GM12874 (cell line): Measurements from ENCODE around the gene RNASEH2B.

Source experiments
- TF ChIP-seq, protein P1 (sequence below): IDR thresholded peaks from 2 replicates; pipeline ENCODE4 v1.5.1; 2011; ENCODE audit warnings: low read depth, mild to moderate bottlenecking, control low read depth, low read length, moderate library complexity; ENCODE audit not compliant: insufficient read depth

Gene RNASEH2B

DNA sequence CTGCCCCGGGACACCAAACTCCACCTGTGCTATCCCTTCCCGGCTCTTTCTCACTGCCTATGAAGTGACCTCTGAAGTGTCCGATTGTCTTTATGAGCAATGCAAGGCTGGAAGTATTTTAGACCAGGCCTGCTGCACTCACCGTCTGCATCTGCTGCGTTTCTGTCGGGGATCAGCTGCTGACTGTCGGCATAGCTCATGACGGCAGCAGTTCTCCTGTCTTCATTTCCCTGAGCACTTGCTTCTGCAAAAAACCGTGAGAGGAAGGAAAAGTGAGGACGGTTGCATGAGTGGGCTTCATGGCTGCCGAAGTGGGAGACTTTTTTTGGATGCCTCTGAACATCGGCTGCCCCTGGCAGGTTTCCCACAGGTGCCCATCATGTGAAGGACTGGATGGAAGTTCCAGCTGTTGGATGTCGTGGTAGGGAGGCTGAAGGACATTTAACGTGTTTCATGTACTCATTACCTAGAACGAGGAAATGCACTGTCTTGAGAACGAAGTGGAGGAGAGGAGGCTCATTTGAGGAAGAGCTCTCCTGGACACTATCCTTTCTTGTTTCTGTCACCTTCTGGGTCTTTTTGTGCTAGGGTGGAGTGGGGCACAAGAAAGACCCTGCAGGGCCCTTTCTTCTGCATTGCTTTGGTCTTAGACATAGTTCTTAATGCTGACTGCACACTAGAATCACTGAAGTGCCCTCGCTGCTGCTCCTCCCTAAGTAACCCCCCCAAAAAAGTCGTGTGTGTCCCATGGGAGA lies 94.7 kb downstream of the RNASEH2B start:
- TF ChIP-seq, protein P1, sequence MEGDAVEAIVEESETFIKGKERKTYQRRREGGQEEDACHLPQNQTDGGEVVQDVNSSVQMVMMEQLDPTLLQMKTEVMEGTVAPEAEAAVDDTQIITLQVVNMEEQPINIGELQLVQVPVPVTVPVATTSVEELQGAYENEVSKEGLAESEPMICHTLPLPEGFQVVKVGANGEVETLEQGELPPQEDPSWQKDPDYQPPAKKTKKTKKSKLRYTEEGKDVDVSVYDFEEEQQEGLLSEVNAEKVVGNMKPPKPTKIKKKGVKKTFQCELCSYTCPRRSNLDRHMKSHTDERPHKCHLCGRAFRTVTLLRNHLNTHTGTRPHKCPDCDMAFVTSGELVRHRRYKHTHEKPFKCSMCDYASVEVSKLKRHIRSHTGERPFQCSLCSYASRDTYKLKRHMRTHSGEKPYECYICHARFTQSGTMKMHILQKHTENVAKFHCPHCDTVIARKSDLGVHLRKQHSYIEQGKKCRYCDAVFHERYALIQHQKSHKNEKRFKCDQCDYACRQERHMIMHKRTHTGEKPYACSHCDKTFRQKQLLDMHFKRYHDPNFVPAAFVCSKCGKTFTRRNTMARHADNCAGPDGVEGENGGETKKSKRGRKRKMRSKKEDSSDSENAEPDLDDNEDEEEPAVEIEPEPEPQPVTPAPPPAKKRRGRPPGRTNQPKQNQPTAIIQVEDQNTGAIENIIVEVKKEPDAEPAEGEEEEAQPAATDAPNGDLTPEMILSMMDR = no peak

DNA sequence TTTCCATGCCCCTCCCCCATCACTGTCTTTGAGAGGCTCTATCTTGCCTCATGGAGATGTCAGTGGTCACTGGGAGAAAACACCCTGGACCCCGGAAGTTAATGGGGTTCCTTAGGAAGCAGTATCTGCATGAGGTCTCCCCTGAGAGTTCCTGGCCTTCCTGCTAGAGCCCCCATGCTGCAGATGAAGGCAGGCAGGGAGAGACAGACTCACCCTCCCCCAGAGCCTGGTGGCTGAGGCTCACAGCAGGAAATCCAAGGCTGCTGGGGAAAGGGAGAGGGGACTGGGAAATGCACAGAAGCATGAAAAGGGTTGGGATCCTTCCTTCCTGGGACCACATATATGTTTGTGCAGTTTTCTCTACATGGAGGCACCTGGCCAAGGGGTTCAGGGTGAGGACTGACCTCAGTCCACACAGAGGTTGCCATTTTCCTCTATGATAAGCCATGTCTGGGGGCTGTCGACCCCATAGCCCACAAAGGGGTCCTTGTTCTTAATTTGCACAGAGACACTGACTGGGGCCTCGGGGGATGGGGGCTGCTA lies 95.4 kb downstream of the RNASEH2B start:
- TF ChIP-seq, protein P1 = no peak

DNA sequence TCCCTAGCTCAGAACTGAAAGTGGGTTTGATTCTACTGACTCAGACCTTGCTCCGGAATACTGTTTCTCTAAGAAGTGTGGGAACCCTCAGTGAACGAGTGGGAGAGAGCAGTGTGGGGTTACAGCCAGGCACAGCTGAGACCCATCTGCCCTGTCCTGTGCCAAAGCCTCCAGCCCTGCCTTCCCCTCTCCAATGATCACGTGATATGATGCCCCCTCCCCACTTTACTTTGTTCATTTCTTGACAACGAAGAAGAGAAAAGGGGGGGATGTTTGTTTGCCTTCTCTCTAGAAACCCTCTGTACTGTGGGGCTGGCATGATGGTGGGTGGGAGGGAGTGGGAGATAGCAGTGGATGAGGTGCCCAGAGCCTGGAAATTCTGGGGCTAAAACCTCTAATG lies 96.0 kb downstream of the RNASEH2B start:
- TF ChIP-seq, protein P1 = no peak
